ENCODE data around the gene PRPH2. TPM values are rescaled to one million over a fixed set of nuclear protein-coding genes. Genes with fewer than 3 reads are reported as not detected.

PRPH2 gene
- total and polyA plus RNA-seq, 2 donors (not counting 3 experiments of a cell fraction or from before 2014, with no cell fraction given) = 0.40 to 0.46 TPM

DNA sequence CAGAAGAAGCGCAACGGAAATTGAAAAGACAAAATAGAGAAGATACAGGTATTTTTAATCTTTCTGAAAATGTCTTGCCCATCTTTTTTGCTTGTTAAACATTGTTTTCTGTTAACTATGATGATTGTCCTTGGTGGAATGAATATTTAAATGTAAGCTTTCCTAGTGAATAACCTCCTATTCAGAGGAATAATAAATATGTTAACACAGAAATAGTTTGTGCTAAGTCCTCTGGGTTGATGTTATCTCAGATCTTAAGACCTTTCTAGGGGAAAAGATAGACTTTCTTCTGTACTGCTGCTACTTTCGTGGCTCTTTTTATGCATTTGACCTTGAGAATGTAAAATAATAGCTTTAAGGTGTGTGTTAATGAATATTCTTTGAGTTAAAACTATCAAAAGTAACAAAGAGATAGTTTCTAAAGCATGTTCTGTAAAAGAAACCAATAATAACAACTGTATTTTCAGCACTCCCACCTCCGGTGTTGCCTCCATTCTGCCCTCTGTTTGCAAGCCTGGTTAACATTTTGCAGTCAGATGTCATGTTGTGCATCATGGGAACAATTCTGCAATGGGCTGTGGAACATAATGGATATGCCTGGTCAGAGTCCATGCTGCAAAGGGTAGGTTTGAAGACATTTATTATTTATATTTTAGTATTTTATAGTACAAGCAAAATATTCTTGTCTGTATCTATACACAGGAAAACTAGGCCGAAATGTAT, 70.2 kb downstream of the PRPH2 start:
- H3K36me3 ChIP-seq (ENCODE audit: control insufficient read depth in 2 of 2, extremely low read depth in 1 of 2, insufficient read depth in 2 of 2, low read length in 2 of 2) = peaks cover 7 to 12% of the 10 kb centered on the region in 2 experiments
- H3K27me3 ChIP-seq (ENCODE audit: control insufficient read depth in 2 of 2, insufficient read depth in 2 of 2, low read length in 2 of 2) = no peaks in the 10 kb centered on the region
- H3K9ac ChIP-seq (replicated peaks; ENCODE audit: extremely low read depth, insufficient read depth, low read length) = no peak overlapping the region
- ChIA-PET CTCF (interaction anchor here (4.0 kb wide), 1 partner anchor 10 kb away, joined by 15 read pairs; no protein-coding TSS in a partner anchor), POLR2A (no interaction called here)
- no peaks in the 10 kb centered on the region for H3K9me3 ChIP-seq (replicated peaks; ENCODE audit: control insufficient read depth, insufficient read depth, low read length)
- no peak for FAIRE-seq
- no peak overlapping the region for H3K4me3 ChIP-seq (replicated peaks in 1 of 3; ENCODE audit: insufficient read depth in 1 of 3, low read depth in 1 of 3, low read length in 3 of 3)
- no peak overlapping the region for H2AFZ ChIP-seq (ENCODE audit: low read depth, low read length)
- TF ChIP-seq JUN (IDR thresholded peaks at IDR 0.05; ENCODE audit: borderline replicate concordance, insufficient read depth, insufficient read length, low read depth) = no peak
- TF ChIP-seq GATA2 (IDR thresholded peaks at IDR 0.05; ENCODE audit: insufficient read depth, insufficient read length, low read depth, low read length) = no peak
- TF ChIP-seq POLR2A (IDR thresholded peaks at IDR 0.05; ENCODE audit: low read depth, low read length) = no peak
- no peak for TF ChIP-seq MYC (IDR thresholded peaks at IDR 0.05; ENCODE audit: low read depth, low read length)
- TF ChIP-seq, protein P1, sequence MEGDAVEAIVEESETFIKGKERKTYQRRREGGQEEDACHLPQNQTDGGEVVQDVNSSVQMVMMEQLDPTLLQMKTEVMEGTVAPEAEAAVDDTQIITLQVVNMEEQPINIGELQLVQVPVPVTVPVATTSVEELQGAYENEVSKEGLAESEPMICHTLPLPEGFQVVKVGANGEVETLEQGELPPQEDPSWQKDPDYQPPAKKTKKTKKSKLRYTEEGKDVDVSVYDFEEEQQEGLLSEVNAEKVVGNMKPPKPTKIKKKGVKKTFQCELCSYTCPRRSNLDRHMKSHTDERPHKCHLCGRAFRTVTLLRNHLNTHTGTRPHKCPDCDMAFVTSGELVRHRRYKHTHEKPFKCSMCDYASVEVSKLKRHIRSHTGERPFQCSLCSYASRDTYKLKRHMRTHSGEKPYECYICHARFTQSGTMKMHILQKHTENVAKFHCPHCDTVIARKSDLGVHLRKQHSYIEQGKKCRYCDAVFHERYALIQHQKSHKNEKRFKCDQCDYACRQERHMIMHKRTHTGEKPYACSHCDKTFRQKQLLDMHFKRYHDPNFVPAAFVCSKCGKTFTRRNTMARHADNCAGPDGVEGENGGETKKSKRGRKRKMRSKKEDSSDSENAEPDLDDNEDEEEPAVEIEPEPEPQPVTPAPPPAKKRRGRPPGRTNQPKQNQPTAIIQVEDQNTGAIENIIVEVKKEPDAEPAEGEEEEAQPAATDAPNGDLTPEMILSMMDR (IDR thresholded peaks at IDR 0.05; ENCODE audit: extremely low read depth in 1 of 2, insufficient read depth in 1 of 2, low read depth in 1 of 2, low read length in 2 of 2) = no peak
- TF ChIP-seq FOS (IDR thresholded peaks at IDR 0.05; ENCODE audit: borderline replicate concordance, insufficient read depth, low read length) = no peak
- no peak for TF ChIP-seq POLR2AphosphoS5 (IDR thresholded peaks at IDR 0.05; ENCODE audit: insufficient read depth, low read depth, low read length)
- TF ChIP-seq, protein P2, sequence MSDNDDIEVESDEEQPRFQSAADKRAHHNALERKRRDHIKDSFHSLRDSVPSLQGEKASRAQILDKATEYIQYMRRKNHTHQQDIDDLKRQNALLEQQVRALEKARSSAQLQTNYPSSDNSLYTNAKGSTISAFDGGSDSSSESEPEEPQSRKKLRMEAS (IDR thresholded peaks at IDR 0.05; ENCODE audit: insufficient read depth, insufficient read length) = no peak
- TF ChIP-seq EZH2 (IDR thresholded peaks at IDR 0.05; ENCODE audit: borderline replicate concordance, low read depth, low read length, severe bottlenecking) = no peak
- H4K20me1 ChIP-seq (replicated peaks; ENCODE audit: control insufficient read depth, extremely low read depth, insufficient read depth, low read length) = no peaks in the 10 kb centered on the region
- no peak overlapping the region for H3K27ac ChIP-seq (ENCODE audit: insufficient read depth, low read depth, low read length)
- H3K9me1 ChIP-seq (replicated peaks; ENCODE audit: control insufficient read depth, extremely low read depth, insufficient read depth, low read length) = no peaks in the 10 kb centered on the region
- no peaks in the 10 kb centered on the region for H3K79me2 ChIP-seq (ENCODE audit: control insufficient read depth, insufficient read depth, low read length)
- H3K4me2 ChIP-seq (ENCODE audit: insufficient read depth, low read length) = no peak overlapping the region
- no peak for DNase-seq (ENCODE audit: low read depth, low spot score)
- dilution Hi-C loops (cut with MboI; ENCODE audit: extremely low pct_ligation_motif_present, low sequenced_read_pairs) = no loop called here
- intact Hi-C loops (cut with micrococcal nuclease) = no loop called here
- no peaks in the 10 kb centered on the region for H3K4me1 ChIP-seq (ENCODE audit: control insufficient read depth, extremely low read depth, insufficient read depth, low read length)
- no TSS peak for BruUV-seq (replicated peaks)

Small RNAs within 50 kb of the gene (small RNA-seq; reads per million reads assigned to genes)
- not detected for gene RNU6-890P (ENCODE audit: insufficient read depth, insufficient read length, low read depth, low replicate concordance)

Other genes with a start within 250 kb of the PRPH2 start
- gene UBR2, start 158.6 kb downstream of the PRPH2 start, total RNA-seq = 18.6 and 22.3 TPM in 2 replicates
- 6.8 and 8.0 TPM in 2 replicates for gene UBR2, start 158.6 kb downstream of the PRPH2 start, polyA plus RNA-seq
- gene TBCC, start 23.5 kb upstream of the PRPH2 start, total RNA-seq = 17.1 and 19.1 TPM in 2 replicates
- 13.5 and 15.9 TPM in 2 replicates for gene TBCC, start 23.5 kb upstream of the PRPH2 start, polyA plus RNA-seq
- 6.8 and 7.1 TPM in 2 replicates for gene BICRAL, start 59.5 kb upstream of the PRPH2 start, total RNA-seq
- 5.6 and 5.8 TPM in 2 replicates for gene BICRAL, start 59.5 kb upstream of the PRPH2 start, polyA plus RNA-seq
- 94.4 and 103 TPM in 2 replicates for gene RPL7L1, start 157.0 kb upstream of the PRPH2 start, total RNA-seq
- 31.1 and 36.9 TPM in 2 replicates for gene RPL7L1, start 157.0 kb upstream of the PRPH2 start, polyA plus RNA-seq
- gene PTCRA, start 193.5 kb upstream of the PRPH2 start, total RNA-seq = not detected in 2 replicates
- gene PTCRA, start 193.5 kb upstream of the PRPH2 start, polyA plus RNA-seq = 0.13 TPM in 1 of 2 replicates, not detected in the other
- gene CNPY3, start 206.9 kb upstream of the PRPH2 start, total RNA-seq = 43.3 and 53.1 TPM in 2 replicates
- 40.8 and 46.4 TPM in 2 replicates for gene CNPY3, start 206.9 kb upstream of the PRPH2 start, polyA plus RNA-seq
- 0.42 and 1.2 TPM in 2 replicates for gene GNMT, start 238.2 kb upstream of the PRPH2 start, total RNA-seq
- 0.41 and 0.70 TPM in 2 replicates for gene GNMT, start 238.2 kb upstream of the PRPH2 start, polyA plus RNA-seq

All from endothelial cell of umbilical vein (primary cell).